GM21576 (cell line): Measurements from ENCODE around the gene PAXX.
"Not testable (repeated sequence)": the region's sequence is repeated elsewhere in the genome, so short reads cannot be mapped to it uniquely, and the experiment has no call there.

Experiments
- ATAC-seq: cut with Tn5 transposase; IDR thresholded peaks from one replicate; pipeline ENCODE4 v1.9.1; 2021; ENCODE audit warnings: mild to moderate bottlenecking, moderate library complexity; ENCODE audit not compliant: unreplicated experiment

The PAXX gene

GRCh38 chr9:136997830-136998234 is 5.6 kb downstream of the PAXX start:
- no peak for ATAC-seq

GRCh38 chr9:137000177-137000930 is 8.1 kb downstream of the PAXX start:
- ATAC-seq = peak; percentile 60

GRCh38 chr9:137001857-137002645 is 9.8 kb downstream of the PAXX start:
- no peak for ATAC-seq

DNA sequence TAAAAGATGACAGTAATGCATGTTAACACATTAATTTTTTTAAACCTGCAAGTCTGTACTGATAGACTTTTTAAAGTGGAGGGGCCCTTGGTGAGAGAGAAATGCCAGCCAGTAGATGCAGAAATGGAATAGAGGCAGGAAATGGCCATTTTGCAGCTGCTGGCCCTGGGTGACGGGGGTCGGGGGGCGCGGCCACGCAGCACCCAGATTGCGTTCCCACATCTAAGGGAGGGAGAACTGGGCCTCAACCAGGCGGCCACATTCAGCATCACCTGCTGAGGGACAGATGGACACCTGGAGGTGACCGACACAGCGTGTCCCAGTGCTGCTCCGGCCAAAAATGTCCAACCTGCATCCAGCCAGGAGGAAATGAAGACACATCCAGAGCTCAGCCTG is 10.4 kb downstream of the PAXX start:
- no peak for ATAC-seq

DNA sequence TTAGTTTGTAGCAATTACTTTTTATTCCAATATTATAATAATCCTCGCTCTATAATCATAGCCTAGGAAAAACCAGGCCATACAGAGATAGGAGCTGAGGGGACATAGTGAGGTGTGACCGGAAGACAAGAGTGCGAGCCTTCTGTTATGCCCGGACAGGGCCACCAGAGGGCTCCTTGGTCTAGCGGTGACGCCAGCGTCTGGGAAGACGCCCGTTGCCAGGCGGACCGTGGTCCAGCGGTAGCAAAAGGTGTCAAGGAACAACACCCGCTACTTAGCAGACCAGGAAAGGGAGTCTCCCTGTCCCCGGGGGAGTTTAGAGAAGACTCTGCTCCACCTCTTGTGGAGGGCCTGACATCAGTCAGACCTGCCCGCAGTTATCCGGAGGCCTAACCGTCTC is 12.1 kb downstream of the PAXX start:
- not testable (repeated sequence) for ATAC-seq

DNA sequence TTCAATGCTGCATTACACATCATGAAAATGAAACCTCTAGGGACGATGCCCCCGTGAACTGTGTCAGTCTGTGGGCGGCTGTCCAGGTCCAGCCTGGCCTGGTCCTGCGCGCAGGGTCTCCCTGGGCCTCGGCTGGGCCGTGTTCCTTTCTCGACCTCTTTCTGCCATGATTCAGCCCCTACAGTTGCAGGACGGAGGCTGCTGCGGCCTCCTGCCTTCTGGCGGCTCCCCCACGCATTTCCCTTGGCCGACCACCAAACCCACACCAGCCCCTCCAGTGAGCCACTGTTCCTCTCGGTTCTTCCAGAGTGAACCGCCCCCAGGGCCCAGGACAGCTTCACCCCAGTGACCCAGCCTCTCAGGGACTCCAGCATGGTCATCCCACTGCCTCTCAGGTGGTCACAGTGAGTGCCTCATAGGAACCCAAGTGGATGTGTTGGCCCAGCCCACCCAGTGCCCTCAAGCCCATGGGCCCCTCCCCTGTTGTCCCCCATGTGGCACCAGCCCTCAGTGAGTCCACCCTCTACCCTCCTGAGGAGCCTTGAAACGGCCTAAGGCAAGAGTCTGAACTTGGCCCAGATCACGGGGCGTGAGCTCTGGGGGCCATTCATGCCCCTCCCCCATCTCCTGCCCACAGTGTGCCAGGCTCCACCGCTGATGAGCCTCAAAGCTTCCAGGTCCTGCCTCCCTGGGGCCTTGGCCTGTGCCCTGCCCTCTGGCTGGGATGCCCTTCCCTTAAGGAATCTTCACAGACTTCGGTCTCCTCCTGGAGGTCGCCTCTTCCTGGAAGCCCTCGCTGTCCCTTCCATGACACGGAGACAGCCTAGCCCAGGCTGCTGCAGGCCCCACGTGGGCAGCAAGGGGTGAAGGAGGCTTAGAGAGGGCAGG is 14.1 kb downstream of the PAXX start:
- ATAC-seq = no peak

GRCh38 chr9:137007108-137007815 is 15.0 kb downstream of the PAXX start:
- ATAC-seq = no peak

GRCh38 chr9:137007816-137008270 is 15.6 kb downstream of the PAXX start:
- no peak for ATAC-seq

- no peak for ATAC-seq
Measured at GRCh38 chr9:137008312-137008711, 16.1 kb downstream of the PAXX start.

- ATAC-seq = no peak
Measured at GRCh38 chr9:137009217-137009616, 17.0 kb downstream of the PAXX start.

GRCh38 chr9:137009938-137010732 is 17.9 kb downstream of the PAXX start:
- no peak for ATAC-seq

DNA sequence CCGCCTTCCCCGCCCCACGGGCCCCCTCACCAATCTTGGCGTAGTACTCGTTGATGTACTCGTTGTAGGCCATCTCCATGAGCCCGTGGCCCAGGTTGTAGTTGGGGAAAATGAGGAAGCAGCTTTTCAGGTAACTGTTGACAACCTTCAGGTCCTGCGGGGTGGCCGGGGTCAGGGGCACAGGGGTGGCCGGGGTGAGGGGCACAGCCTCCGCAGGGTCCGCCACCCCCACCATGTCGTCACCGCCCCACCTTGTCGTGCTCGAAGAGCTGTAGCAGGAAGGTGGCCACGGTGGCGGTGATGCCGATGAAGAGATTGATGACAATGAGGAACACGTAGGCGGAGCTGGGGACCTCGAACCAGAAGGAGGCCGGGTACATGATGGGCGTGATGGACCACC is 18.9 kb downstream of the PAXX start:
- no peak for ATAC-seq

DNA sequence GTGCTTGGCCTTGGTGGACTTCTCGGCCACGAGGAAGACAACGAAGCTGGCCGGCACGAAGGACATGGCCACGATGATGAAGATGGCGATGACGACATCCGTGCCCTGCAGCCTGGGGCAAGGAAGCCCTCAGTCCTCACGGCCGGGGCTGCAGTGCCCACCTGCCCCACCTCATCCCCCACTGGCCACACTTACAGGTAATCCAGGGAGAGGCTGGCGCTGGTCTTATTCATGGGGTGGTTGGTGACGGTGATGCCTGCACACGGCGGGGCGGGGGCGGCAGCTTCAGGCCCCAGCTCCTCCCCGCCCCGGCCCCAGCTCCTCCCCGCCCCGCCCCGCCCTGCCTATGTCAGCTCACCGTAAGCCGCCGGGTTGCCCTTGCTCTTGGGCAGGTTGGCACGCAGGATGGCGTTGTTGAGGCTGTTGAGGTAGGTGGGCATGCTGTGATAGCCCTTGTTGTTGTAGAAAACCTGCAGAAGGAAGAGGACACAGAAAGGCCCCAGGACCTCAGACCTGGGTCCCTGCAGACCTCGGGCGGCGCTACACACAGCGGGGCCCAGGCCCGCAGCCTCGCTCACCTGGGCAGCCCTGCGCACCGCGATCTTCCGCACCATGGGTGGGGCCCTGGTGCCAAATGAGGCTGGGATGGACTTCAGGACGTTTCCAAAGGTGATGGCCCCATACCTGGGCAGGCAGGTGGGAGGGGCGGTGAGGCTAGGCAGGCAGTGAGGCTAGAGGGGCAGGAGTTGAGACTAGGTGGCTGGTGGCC is 19.9 kb downstream of the PAXX start:
- no peak for ATAC-seq

DNA sequence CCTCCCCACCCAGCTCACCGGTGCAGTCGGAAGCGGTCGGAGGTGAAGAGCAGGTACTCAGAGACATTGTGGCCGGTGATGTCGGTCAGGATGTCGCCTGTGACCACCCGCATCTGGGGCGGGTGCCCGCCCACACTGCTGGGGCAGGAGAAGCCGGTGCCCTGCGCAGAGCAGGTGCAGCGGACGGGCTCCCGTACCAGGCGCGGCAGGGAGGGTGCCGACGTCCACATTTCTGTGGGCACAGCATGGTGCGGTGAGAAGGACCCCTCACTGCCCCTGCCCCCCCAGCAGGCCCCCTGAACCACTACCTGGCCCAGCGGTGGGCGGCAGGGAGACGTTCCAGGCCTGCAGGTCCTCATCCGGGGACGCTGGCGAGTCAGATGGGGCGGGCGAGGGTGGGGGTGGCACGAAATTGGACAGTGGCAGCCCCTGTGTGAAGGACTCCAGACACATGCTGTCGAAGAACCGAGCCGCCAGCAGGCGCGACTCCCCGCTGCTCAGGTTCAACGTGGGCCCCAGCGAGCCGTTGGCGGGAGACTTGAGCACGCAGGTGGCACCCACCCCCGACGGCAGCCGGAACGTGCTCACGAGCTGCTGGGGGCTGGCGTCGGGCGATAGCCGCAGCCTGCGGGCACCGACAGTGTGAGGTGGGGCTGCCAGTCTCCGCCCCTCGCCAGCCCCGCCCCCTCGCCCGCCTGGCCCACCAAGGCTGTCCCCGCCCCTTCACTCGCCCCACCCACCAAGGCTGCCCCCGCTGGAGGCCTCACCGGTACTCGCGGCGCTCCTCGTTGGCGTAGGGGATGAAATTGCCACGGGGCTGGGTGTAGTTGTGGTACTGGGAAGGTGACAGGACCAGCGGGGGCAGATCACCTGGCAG is 20.7 kb downstream of the PAXX start:
- no peak for ATAC-seq

GRCh38 chr9:137013571-137013940 is 21.3 kb downstream of the PAXX start:
- ATAC-seq = no peak

DNA sequence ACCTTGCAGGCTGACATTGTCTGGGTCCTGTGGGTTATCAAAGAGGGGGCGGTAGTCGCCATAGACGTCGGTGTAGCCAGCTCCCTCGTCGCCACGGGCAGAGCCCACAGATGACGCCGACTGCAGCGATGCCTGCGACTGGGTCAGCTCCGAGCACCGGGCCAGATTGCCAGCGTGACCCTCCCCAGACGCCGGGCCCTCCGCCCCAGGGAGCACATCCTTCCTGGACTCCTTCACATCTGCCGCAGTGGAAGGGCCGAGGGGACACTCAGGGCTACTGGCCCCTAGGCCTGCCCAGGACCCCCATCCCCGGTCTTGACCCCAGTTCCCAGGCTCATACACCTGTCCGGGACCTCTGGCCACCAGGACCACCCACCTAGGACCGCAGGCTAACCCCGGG is 21.9 kb downstream of the PAXX start:
- no peak for ATAC-seq

- no peak for ATAC-seq
Measured at GRCh38 chr9:137014776-137015539, 22.7 kb downstream of the PAXX start.
